IPS DF 4.7 (cell line): ENCODE results near the gene CFAP92.
"Not testable (repeated sequence)": the region's sequence is repeated elsewhere in the genome, so short reads cannot be mapped to it uniquely, and the experiment has no call there.

Source experiments
- DNase-seq: peaks from one replicate; pipeline ENCODE4 v3.0.0-alpha.2; 2013; ENCODE audit warnings: low spot score; ENCODE audit errors: extremely low read depth

Gene CFAP92

GRCh38 chr3:128867200-128868125 is 126.4 kb downstream of the CFAP92 start:
- no peak for DNase-seq

DNA sequence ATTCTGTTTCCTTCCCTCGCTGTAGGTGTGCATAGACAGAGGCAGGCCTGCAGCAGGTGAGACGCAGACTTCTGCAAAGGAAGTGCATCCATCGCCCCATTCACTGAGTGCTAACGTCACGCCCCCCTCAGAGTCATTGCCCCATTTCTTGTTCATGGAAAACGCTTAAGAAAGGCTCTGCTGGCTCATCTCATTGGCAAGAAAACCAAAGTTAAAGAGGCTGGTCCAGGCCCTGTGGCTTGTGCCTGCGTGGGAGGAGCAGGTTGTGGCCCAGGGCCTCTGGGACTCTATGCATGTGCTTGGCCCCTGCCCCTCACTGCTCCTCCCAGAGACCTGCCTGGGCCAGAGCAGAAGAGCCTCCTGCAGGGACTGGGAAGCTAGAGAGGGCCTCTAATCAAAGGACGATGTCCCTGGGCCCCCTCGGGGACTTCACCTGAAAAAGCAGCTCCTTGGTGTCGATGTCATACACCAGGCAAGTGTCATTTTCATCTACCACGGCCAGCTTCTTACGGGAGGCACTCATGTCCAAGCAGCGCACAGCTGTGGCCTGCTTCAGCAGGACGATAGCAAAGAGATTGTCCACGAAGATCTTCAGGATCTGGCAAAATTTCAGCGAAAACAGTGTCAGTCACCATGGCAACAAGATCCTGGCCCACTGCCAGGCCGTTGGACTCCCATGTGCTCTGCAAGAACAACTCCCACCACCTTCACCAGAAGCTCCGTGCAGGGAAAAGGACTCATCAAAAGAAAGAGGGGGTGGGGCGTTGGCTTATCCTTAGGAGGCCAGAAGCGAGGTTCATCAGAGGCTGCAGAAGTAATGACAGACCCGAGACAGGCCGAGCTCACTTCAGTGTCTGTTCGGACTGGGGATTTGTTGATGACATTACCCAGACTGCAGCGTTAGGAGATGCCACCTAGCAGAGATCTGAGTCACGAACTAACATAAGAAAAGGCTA is 128.7 kb downstream of the CFAP92 start:
- DNase-seq = not testable (repeated sequence)

DNA sequence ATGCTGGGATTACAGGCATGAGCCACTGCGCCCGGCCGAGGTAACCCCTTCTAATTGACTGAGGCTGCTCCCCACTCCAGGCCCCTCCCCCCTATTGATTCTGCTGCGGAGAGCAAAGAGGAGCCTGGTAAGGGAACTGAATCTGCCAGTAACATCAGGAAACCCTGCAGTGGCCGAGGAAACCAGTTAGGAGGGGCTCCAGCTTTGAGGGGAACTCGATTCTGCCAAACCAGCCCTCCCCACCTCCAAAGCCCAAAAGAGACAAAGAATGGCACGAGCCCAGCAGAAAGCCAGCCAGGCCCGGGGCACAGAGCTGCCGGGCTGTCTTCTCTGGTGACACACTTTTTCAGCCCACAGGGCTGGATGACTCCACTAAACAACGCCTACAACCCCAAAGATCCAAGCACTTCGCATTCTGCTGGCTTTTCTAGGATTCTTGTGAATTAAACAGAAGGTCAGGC is 129.5 kb downstream of the CFAP92 start:
- no peak for DNase-seq

- DNase-seq = no peak
Measured at GRCh38 chr3:128863560-128863959, 130.3 kb downstream of the CFAP92 start.

DNA sequence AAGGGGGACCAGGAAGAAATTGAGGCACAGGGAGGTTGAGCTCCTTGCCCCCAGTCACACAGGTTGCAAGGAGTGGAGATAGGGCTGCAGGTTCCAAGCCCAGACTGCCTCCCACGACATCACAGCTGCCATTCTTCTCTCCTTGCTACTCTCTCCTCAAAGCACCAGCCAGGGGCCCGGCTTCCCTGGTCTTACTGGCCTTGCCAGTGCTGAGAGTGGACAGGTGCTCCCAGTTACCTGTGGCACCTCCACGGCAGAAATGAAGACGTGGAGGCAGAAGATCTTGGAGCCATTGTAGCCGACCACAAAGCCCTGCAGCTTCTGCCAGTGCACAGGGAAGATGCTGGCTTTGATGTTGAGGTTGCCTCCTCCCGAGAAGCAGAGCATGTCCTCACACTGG is 132.4 kb downstream of the CFAP92 start:
- no peak for DNase-seq
